Hippocampal formation (tissue), 2 donors: ENCODE measurements around the gene C16orf96.

Experiments used
- DNase-seq, 2 donors: peaks; one replicate each; lab custom pipeline; 2025; lab: John Stamatoyannopoulos, UW

Gene C16orf96

GRCh38 chr16:4525634-4526277, 30.4 kb upstream of the C16orf96 start:
- no peak for DNase-seq

- no peak for DNase-seq
Observed at GRCh38 chr16:4529085-4530060, 26.8 kb upstream of the C16orf96 start.

GRCh38 chr16:4531811-4532210, 24.3 kb upstream of the C16orf96 start:
- no peak for DNase-seq

- no peak for DNase-seq
Observed at GRCh38 chr16:4532238-4532637, 23.9 kb upstream of the C16orf96 start.

- no peak for DNase-seq
Observed at GRCh38 chr16:4533490-4533889, 22.6 kb upstream of the C16orf96 start.

- no peak for DNase-seq
Observed at GRCh38 chr16:4534151-4534790, 21.9 kb upstream of the C16orf96 start.

GRCh38 chr16:4535627-4536108, 20.5 kb upstream of the C16orf96 start:
- DNase-seq = no peak

- no peak for DNase-seq
Observed at GRCh38 chr16:4536391-4537106, 19.6 kb upstream of the C16orf96 start.

- DNase-seq = peak in 1 of 2 donors; percentile 46
Observed at GRCh38 chr16:4537376-4538343, 18.5 kb upstream of the C16orf96 start.

- DNase-seq = peak; percentile 91 to 98
Observed at GRCh38 chr16:4538350-4539235, 17.5 kb upstream of the C16orf96 start, which contains the start of gene CDIP1. Gene CDIP1, minus strand, starts transcription at chr16:4538773. Its CDS starts 24,643 bp downstream, at chr16:4514130.

- DNase-seq = no peak
Observed at GRCh38 chr16:4539716-4540284, 16.3 kb upstream of the C16orf96 start.

- no peak for DNase-seq
Observed at GRCh38 chr16:4544473-4544872, 11.7 kb upstream of the C16orf96 start.

GRCh38 chr16:4548124-4548523, 8.0 kb upstream of the C16orf96 start:
- DNase-seq = no peak

- DNase-seq = no peak
Observed at GRCh38 chr16:4550591-4550990, 5.5 kb upstream of the C16orf96 start.

- no peak for DNase-seq
Observed at GRCh38 chr16:4552541-4552940, 3.6 kb upstream of the C16orf96 start.

- no peak for DNase-seq
Observed at GRCh38 chr16:4556580-4556979, 440 bp downstream of the C16orf96 start.

- no peak for DNase-seq
Observed at GRCh38 chr16:4557973-4558372, 1.8 kb downstream of the C16orf96 start.

GRCh38 chr16:4561596-4561995, 5.5 kb downstream of the C16orf96 start:
- peak; percentile 33 to 61 for DNase-seq

- no peak for DNase-seq
Observed at GRCh38 chr16:4564661-4565267, 8.6 kb downstream of the C16orf96 start.
